ENCODE results near the gene DMD.

DNA sequence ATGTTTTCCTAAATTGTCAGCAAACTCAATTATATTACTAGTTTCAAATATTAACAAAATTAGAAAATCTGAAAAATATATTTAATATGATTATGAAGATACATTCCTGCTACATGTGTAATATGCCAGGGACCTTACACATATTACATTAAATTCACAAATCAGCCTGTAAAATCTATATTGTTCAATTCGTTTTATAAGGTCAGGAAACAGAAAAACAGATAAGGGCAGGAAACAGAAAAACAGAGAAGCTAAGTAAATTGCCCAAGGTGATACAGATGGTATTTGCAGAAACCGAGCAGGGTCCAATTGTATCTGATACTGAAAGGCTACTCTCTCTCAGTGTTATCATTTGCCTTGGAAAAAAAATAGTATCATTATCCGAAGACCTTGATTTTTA lies 739.0 kb downstream of the DMD start:
- TF ChIP-seq, protein P1, sequence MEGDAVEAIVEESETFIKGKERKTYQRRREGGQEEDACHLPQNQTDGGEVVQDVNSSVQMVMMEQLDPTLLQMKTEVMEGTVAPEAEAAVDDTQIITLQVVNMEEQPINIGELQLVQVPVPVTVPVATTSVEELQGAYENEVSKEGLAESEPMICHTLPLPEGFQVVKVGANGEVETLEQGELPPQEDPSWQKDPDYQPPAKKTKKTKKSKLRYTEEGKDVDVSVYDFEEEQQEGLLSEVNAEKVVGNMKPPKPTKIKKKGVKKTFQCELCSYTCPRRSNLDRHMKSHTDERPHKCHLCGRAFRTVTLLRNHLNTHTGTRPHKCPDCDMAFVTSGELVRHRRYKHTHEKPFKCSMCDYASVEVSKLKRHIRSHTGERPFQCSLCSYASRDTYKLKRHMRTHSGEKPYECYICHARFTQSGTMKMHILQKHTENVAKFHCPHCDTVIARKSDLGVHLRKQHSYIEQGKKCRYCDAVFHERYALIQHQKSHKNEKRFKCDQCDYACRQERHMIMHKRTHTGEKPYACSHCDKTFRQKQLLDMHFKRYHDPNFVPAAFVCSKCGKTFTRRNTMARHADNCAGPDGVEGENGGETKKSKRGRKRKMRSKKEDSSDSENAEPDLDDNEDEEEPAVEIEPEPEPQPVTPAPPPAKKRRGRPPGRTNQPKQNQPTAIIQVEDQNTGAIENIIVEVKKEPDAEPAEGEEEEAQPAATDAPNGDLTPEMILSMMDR (IDR thresholded peaks at IDR 0.05) = no peak
- no peak for TF ChIP-seq EP300 (IDR thresholded peaks at IDR 0.05)
